NCI-H510A treated with DMSO at 0.1 percent for 48 hours (cell line): ENCODE measurements around the gene CALCR.
"Not testable (repeated sequence)": the region's sequence is repeated elsewhere in the genome, so short reads cannot be mapped to it uniquely, and the experiment has no call there.

Source experiments
- DNase-seq: peaks from one replicate; lab custom pipeline; 2025; lab: John Stamatoyannopoulos, UW

Gene CALCR

DNA sequence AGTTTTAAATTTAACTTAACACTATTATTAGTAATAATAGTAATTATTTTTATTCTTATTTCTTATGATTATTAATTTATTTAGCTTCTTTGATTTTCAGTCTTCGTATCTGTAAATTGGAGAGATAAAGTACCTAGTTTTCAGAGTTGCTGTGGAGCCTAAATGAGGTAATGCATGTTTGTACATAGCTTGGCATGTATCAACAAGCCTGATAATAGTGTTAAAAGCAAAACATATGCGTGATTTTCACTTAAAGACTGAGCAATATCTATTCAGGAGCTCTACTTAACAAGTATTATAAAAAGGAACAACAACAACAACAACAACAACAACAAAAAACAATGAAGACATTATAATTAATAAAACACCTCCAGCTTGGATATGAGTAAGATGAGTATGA, 12.4 kb downstream of the CALCR start:
- no peak for DNase-seq

DNA sequence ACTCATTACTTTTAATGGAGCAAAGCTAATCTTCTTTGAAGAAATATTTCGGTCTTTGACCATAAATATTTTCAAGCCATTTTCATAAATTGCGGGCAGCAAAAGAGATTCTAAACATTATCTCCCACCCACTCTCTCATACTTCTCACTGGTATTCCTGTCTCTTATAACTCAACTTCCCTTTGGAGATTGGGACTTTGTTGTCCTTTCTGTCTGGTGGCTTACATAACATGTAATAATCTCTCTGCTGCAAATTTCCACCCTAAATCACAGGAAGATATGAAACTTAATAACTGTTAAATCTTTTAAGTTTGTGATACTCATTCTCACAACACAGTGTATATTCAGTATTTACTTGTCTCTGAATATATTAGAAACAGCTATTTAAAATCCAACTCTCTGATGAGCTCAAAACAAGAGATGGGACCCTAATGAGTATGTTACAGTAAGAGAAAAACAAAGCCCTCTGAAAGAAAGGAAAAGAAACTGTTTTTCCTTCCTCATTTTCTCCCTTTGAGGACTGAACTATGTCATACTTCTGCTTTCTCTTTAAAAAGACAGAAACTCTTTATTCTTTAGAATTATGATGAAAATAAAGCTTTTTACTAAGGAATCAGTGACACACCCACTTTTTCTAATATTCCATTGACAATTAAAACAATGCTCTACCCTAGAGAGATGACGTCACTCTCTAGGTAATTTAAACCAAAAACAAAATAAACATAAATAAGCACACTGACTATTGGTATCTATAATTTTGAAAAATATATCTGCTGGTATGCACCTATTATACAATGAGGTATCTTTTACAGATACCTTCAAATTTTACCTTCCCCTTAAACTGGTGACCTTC, 14.7 kb downstream of the CALCR start:
- no peak for DNase-seq

DNA sequence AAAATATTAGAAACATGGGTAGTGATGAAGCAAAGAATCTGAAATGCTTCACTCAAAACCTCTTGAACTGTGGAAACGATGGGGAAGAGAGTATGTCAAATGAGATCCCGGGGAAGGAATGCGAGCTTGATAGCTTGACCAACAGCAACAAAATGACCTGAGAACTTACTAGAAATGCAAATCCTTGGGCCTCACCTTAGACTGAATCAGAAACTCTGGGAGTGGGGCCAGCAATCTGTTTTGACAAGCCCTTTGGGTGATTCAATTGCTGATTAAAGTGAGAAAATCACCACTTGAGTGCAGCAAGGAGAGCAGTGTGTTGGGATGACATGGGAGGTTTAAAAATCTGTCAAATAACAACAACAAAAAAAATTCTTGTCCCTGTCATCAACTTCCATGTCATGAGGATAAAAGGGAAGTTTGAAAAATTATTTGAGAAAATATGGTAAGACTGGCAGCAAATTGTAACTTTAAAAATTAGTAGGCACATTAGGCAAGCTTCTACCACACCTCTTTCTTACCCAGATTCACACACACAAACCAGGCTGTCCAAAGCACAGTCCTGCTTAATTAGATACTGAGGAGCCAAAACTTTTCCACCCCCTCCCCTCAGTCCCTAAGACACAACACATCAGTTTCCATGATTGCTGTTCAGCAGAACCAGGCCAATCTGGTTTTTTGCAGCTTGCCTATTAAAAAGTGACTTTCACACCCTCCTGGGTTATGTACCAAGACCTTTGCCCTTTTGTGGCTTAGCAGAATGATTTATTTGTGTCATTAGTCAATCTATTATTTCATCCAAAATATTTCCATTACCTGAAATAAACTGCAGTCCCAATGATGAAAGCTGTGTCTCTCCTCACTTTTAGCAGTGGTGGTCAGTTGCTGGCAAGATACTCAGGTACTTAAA, 15.6 kb downstream of the CALCR start:
- DNase-seq, result no peak

DNA sequence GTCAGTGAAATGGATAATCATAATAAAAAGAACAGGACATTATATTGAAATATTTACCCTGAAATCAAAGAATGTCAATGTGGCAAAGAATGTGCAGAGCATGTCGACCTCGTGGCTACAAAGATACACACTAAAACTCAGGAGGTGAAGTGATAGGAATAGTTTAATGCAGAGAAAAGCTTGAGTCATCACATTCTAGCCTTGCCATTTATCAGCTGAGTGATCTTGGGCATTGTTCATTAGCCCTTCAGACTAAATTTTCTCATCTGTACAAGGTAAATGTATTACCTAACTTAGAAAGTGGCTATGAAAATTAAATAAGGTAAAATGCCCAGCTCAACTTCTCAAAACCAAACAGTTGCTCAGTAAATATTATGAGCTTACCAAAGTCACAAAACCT, 22.6 kb downstream of the CALCR start:
- no peak for DNase-seq

DNA sequence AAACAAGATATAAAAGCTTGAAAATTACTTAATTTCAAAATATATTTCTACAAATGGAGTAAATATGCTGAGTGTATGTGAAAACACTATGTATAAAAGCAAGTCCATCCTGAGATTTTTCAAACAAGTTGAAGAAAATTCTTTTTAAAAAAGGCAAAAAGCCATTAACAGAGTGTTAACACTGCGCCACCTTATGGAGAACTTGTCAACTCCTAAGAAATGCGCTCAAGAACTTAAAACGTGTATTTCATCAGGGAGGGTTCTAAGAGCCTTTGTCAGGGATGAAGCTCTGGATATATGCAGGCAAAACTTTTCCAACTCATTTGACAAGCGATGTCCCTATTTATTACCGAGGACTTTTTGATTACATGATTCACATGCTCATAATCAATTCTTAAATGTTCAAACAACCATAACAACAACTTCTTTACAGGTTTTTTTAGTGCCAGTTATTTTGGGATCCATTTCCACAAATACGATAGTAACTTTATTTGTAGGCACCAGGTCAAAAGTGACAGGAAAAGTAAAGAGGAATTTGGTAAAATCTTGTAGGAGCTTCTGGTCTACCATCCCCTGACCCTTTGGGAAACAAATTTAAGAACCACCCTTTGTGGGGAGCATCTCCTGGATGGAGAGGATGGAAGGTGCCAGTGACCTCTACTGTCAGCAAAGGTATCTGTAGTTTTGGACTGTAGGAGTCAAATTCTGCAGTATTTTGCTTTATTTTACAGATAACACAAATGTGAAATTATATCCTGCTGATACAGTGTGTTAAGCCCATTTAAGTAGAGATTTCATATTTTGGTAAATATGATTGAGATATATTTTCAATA, 23.2 kb downstream of the CALCR start:
- no peak for DNase-seq

DNA sequence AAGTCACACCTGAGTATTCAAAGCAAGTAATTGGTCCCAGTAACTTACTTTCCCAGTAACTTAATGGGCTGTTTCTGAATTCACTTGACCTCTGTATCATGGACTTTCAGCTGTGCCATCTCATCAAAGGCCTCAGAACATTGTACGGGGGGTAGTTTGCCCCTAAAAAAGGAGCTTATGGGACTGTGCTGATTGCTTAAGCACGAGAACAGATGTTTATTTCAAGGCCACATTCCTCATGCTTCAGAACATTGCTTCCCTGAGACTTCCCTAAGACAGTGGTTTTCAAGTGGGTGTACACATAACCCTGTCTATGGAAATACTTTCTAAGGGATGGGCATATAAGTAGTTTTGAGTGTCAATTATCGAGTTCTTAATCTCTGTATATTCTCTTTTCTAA, 26.8 kb downstream of the CALCR start:
- no peak for DNase-seq

DNA sequence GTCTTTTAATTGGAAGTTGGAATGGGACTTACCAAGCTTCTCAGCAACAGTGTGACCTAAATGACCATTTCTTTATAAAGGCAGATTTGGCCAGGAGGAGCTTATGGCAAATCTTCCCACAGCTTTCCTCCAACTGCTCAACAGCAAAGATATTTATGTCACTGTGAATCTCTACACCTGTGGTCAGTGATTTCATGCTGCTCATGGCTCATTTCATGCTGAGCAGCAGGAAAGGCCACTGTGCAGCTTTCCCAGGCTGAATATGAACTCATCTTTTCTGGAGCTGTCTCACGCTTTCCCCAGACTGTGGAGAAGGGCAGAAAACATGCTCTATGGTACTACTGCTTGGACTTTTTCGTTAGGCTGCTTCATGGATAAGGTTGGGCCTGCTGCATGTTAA, 29.8 kb downstream of the CALCR start:
- no peak for DNase-seq

DNA sequence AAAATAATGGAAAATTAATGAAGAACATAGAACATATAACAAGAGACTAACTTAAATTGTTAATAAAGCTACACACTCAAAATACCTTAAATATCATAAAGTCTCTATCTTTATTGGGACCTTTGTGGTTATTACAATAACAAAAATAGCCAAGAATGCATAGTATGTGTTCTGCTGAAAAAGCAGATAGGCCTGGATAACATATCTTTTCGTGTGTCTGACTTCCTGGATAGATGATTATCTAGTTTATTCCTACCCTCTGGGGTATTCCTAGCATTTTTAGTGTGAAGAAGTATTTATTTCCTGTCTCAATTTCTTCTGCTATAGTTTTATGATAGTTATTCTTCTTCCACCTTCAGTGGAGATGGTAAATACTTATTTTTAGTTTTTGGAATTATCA, 36.5 kb downstream of the CALCR start:
- DNase-seq, result no peak

DNA sequence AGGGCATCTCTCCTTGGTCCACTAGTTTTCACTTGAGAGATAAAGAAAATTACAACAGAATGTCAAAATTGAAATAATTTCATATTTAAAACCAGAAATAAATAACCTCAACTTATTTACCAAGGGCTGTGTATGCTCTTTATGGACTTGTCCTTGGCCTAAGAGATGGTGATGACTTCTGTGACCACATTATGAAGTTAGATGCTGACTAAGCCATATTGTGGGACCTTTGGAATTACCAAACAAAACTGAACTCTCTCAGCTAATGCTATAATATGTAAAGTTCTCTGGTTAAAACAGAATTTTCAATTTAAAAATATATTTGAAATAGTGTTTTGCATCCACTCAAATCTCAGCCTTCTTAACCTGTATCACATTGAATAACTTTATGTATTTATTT, 38.9 kb downstream of the CALCR start:
- DNase-seq, result no peak

DNA sequence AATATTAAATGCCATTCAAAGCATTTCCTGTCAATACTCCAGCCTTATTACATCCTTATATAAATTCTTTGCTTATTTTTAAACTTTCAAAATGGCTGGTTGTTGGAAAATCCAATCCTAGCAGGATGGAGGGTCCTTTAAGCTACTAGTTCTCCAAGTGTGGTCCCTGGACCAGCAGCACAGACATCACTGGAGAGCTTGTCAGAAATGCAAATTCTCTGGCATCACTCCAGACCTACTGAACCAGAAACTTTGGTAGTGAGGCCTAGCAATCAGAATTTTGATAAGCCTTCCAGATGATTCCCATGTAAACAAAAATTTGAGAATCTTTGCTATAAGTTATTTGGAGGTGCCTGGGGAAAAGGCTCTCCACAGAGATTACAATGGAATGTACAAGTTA, 43.8 kb downstream of the CALCR start:
- DNase-seq, result no peak

DNA sequence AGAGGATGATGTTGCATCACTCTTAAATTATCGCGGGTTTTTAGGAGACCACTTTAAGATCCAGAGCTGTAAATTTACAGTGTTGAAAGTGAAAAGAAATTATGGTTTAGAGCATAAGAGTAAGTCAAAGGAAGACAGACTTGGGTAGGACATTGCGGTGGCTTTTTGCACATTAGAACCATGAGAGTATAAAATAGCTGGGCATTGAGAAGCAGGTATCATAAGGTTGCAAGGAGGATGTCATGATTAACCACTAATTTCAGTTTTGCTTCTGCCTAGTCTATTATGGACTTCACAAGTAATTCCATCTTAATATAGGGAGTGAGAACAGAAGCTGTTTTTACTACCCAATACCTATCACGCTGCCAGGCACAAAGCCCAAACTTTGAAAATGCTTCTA, 57.7 kb downstream of the CALCR start:
- no peak for DNase-seq

DNA sequence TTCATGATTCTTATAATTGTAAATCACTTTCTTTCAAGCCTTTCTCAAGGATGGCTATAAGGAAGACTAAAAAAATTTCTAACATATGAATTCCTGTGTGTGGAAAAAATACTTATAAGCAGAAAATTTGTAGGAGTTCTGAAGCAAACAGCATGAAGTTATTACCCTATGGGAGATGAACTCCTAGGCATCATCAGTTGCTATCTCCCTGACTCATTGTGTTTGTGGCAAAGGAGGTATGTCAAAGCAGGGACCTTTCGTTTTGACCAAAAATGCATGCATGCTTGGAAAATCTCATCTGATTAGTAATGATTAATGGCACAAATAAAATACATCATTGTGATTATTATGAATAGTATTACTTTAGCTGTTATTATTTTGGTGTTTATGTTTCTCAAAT, 59.4 kb downstream of the CALCR start:
- no peak for DNase-seq

DNA sequence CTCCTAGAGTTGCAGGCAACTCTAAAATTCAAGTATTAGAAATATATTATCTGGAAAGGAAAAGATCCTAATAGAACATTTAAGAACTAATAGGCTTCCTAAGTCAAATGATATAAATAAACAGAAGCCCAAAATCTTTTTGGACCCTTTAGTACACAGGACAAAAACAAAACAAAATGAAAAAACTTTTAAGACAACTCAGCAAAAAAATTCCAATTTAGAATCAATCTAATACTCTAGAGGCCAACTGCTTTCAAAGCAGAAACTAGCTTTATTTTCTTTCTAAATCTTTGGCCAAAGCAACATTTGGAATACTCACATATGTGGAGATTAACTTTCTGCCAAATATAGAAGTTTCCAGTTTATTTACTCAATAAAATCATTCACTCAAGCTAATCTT, 65.2 kb downstream of the CALCR start:
- no peak for DNase-seq

DNA sequence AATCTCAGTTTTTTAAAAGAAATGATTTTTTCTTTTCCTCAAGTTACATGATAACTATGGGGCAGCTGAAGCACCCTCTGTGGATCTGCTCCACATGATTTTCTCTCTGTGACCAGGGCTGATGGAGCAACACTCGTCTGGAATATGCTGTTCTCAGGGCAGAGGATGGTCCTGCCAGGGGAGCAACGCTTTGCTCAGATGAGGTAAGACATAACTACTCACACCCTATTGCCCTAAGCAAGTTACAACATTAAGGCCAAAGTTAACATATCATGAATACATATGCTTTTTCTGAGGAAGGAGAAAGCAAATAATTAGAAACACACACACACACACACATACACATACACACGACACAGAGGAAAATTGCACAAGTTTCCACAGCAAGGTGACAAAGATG, 71.4 kb downstream of the CALCR start:
- DNase-seq, result no peak

DNA sequence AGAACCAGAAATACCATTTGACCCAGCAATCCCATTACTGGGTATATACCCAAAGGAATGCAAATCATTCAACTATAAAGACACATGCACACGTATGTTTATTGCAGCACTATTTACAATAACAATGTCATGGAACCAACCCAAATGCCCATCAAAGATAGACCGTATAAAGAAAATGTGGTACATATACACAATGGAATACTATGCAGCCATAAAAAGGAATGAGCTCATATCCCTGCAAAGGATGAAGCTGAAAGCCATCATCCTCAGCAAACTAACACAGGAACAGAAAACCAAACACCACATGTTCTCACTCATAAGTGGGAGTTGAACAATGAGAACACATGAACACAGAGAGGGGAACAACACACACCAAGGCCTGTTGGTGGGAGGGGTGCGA, 82.7 kb downstream of the CALCR start:
- not testable (repeated sequence) for DNase-seq

DNA sequence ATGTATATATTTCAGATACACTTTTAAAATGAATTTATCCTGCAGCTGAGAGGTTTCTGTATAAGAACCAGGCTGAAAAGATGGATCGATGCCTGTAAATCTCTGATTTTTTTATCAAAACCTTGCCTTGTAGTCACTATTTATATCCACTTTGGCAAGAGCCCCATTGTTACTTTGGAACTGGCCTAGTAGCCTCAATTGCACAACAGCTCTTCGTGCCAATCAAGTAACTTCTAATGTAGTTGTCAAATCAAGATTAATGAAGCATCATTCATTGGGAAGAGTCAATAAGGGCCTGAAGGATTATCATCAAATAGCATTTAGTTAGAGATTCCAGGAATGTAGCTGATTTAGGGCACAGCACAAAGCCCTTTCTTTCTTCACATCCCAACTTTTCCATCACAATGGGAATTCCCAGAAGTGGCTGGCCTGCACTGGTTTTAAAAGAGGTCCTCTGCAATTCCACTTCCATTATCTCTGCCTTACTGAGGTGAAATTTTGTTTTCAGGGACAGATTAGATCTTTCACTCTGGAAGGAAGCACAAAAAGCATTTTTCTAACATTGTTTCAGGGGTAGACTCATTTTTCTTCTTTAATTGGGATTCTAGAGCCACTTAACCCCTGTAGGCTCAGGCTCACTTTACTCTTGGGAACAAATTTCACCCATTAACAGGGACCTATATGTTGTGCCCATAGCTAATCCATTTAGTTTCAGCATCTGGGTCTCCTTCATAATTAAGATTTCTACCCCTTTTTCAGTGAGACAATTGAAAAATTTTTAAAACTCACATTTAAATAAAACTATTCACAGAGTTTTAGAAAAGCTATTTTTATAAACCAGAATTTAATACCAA, 97.8 kb downstream of the CALCR start:
- no peak for DNase-seq

DNA sequence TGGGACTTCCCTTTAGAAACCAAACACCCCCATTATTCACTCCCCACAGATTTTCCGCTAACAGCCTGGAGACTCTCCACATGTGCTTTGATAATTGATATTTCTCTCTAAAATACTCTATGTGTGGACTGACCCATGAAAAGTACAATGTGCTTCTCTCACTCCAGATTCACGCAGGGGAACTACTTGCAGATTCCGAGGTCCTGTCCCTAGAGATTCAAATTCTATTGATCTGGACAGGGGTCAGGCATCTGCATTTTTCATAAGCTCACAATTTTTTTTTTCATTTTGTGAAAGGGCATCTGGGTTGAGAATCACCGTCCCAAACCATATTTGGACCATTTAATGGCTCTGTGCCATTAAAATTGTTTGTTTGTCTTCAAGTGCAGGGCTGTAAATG, 98.7 kb downstream of the CALCR start:
- DNase-seq, result no peak

DNA sequence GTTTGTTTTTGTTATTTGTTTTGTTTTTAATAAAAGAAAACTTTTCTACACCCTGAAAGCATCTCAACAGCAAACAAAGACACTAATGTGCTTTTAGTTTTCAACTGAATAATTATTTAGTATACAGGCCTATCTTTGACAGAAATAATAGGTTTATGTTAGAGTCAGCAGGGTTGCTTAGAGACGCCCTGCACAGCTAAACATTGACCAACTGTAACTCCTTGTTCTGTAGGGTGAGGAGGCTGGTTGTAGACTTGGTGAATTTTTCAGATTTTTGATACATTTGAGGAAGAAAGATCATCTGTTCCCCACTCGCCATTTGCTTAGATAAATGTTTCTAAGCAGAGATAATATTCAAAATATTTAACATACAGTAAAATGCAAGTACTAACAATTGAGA, 103.1 kb downstream of the CALCR start:
- DNase-seq, result no peak

DNA sequence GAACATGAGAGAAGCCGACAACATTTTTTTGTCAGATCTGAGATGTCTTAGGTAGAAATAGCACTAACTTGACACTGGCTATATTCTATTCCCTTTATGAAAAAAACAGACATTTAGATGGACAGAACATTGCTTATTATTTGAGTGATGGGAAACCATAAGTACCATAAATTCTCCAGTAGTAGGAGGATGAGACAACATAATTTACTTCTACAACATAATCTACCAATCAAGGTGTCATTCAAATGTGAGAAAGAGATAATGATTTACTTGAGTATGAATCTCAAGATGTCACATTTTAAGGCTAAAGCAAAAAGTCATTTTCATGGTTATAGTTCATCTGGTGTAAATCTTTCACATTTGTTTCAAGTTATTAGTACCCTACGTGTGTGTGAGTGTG, 110.8 kb downstream of the CALCR start:
- no peak for DNase-seq

DNA sequence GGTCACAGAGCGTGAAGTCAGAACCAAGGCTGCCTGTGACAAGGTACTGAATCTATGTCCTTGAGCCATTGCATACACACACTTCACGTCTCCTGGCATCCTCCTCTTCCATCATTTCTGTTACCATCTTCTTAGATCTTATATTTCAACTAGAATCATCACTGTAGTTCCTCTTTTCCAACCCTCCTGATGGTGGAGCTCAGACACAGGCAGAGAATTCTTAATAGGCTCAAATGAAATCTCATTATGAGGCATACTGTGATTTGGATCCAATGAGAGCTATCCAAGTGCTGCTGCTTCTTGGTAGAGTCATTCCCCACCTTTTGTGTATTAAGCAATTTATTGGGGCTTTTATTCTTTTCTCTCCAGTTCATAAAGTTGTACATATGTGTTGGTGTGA, 113.2 kb downstream of the CALCR start:
- DNase-seq, result no peak

DNA sequence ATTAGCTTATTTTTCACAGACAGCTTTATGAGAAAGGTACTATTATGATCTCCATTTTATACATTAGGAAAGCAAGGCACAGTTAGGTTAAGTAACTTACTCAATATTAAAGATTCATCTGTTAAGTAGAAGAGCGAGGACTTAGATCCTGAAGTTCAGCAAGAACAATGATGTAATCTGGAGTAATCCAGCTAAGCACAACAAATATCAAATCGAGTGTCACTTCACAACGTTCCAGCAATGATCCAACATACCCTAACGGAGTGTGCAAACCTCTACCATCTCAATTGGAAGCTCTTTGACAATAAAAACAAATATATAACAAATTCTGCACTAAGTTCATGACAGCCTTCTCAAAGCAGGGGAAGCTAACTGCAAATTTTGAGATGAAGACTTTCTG, 121.3 kb downstream of the CALCR start:
- no peak for DNase-seq
